Left lobe of liver (tissue), 2 donors: ENCODE results near the gene SAG. TPM values are rescaled to one million over a fixed set of nuclear protein-coding genes. Genes with fewer than 3 reads are reported as not detected.

ENCODE experiments used
- ATAC-seq: fragments of 200-7000 bp; cut with Tn5 transposase; one replicate; pipeline ENCODE4 v1.9.1; 2020; ENCODE audit warnings: mild to moderate bottlenecking, moderate library complexity
- DNase-seq: peaks from one replicate; pipeline ENCODE4 v3.0.0-alpha.2; 2020; ENCODE audit warnings: low spot score
- total RNA-seq: library from RNA; stranded (reverse); gene quantifications from one replicate; pipeline ENCODE4 v1.2.1, GENCODE V29; 2021
- donor health status: DM: no; HTN: no; CAD: no; lungs with moderate emphysema.
- donor health status: DM: no; HTN: yes; CAD: no.

Gene SAG
- not detected for total RNA-seq

DNA sequence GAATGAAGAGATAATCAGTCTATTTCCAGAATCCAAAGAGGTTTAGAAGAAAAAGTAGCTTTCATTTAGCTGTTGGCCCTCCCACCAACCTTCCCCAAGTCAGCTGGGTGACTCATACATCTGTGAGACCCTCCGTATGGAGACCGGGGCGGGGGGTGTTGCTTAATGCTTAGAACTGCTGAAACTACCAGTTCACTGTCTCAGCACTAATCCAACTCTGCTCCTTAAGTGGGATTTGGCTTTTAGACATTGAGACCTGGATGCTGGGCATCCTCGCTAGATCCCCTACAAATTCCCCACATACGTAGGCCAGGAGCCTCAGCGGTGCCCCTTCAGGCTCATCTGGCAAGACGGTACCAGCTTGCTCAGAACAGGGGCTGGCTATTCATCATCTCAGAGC is at the start of gene SAG:
TSS of gene SAG (plus strand) at position 252 of the 400 bp plus-strand sequence. CDS start 1,374 bp downstream, outside the sequence.
- no peak for ATAC-seq
- DNase-seq: no peak

DNA sequence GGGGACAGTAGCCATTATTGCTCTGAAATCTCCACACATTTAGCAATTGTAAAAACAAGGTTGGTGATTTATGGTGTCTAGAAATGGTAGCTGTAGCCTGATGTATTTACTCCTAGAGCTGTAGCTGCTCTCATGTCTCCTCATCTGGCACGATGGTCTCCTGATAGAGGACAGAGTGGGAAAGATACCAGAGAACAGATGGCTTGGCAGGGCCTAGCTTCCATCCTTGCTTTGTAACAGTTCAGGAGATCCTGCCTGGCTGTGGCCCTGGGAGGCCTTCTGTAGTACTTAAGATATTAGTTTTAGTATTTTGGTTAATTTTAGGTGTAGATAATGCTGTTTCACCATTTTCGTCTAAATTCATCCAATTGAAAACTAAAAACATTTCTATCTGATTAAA is 49.4 kb upstream of the SAG start:
- ATAC-seq (no peak), DNase-seq (no peak)

DNA sequence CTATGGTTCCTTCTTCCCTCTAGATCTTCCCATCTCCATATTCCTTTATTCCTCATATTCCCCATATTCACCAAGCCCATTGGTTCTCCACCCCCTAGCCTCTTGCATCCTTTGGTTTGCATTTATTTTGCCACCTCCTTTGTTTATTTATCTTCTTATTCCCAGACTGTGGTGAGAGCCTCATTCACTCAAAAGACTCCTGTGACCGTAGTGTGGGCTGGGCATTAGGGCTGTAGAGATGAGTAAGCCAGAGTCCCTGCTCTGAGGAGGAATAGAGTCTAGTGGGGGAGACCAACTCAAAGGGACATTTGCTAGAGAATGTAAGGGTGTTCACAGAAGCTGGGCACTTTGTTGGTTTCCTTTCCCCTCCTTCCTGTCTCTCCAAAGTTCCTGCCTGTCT is 47.9 kb upstream of the SAG start:
- no peak for DNase-seq
- no peak for ATAC-seq

DNA sequence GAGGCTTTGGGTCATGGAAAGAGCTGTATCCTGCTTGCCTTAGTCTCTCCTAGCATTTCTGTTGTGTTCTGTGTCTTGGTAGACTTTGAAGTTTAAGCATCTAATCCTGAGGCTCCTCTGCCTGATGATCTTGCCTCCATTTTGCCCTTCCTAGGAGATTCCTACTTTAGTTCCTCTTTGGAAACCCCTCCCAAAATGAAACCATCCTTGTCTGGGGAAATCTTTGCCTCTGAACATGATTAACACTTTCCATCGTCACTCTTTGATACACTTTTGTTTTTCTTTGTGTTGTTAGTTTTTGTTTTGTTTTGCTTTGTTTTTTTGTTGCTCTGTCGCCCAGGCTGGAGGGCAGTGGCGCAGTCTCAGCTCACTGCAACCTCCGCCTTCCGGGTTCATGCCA is 47.0 kb upstream of the SAG start:
- DNase-seq (no peak), ATAC-seq (no peak)

DNA sequence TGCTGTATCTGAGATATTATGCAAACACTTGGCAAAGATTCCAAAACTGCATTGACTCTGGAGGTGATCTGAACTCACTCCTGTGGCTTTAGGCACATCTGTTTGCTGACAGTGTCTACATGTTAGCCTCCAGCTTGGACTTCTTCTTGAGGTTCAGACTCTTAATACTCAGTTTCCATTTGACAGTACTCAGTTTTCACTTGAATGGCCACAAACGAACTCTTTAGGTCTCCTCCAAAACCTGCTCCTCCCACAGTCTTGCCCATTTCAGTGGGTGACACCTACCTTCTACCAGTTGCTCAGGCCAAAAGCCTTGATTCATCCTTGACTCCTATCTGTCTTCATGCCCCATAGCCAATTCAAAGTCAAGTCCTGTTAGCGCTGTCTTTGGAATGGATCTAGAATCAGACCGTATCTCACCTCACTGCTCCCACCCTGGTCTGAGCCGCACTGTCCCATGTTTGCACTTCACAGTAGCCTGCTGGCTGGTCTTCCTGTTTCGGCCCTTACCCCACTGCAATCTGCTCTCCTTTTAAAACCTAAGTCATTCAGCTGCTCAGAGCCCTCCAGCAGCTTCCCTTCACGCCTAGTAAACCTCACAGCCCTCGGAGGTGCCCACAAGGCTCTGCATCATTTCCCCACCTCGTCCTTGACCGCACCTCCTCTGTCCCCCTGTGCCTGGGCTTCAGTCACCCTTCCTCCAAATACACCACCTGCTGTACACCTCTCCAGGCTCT is 45.6 kb upstream of the SAG start:
- DNase-seq: no peak
- ATAC-seq: peak; percentile 32

DNA sequence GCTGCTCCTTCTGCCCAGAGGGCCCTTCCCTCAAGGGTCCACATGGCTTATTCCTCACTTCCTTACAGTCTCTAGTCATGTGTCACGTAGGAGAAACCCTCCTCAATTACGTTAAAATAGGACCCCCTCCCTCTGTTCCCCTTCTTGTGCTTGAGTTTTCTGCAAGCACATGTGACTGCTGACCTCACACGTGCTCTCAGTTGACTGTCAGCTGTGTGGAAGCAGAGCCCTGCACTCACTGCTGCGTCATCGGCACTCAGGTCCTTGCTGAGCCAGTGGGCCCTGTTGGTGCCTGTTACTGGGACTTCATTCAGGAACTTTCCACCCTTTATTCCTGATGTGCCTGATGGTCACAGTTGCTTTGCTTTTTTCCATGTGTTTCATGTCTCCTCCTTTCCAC is 45.1 kb upstream of the SAG start:
- DNase-seq: no peak
- ATAC-seq: no peak

DNA sequence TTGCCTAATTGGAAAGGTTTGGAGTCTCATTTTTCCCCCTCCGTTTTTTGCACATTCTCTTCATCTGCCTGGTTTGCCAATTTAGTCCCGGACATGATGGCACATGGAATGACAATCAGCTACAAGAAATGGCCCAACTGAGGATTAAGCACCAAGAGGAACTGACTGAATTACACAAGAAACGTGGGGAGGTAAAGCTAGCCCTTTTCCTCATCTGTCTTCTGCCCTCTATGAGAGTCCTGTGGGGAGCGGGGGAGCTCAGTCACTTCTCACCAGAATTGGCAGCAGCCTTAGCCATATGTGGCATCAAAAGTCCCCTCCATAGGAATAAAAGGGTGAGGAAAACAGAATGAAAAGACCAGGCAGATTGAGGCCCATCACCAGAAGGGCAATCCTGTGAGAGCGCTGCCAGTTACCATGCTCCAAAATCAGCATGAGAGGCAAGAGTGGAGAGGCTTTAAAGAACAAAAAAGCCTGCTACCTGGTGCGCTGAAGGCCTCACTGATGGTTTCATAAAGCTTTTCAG is 44.5 kb upstream of the SAG start:
- DNase-seq (no peak), ATAC-seq (no peak)

DNA sequence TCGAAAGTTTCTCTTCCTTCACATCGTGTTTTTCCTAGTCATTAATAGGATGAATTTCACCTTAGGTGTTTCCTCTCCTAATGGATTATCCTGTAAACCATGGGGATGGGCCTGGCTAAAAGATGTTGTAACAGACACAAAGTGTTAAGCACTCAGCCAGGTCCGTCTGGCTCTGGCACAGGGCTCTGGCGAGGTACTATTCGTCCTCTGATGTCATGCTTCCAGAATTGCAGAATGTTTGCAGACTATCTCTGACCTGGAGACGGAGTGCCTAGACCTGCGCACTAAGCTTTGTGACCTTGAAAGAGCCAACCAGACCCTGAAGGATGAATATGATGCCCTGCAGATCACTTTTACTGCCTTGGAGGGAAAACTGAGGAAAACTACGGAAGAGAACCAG is 42.9 kb upstream of the SAG start:
- DNase-seq (peak; percentile 87), ATAC-seq (peak; percentile 87)

DNA sequence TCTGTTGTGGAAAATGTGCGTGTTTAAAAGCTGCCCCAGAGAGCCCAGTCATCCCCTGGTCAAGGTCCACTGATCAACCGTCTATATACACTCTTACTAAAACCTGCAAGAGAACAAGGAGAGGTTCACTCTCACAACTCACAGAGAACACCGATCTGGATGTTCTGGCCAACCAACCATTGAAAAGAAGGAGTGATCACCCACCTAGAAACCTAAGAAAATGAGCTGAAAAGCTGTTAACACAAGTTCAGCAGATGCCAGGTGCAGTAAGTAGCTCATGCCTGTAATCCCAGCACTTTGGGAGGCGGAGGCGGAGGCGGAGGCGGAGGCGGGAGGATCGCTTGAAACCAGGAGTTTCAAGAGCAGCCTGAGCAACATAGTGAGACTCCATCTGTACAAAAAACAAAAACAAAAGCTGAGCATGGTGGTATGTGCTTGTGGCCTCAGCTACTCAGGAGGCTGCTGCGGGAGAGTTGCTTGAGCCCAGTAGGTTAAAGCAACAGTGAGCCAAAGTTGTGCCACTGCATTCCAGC is 41.7 kb upstream of the SAG start:
- ATAC-seq: peak; percentile 37
- DNase-seq: no peak

DNA sequence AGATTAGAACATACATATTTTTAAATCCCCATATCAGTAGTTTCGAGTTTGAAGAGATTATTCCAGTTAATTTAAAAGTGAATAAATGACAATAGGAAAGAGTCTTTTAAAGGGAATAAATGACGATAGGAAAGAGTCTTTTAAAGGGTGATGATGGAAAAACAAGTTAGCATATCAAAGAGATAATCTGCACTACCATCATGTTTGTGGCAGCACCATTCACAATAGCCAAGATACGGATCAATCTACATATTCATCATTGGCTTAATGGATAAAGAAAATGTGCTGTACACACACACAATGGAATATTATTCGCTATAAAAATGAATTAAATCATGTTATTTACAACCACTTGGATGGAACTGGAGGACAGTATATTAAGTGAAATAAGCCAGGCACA is 41.1 kb upstream of the SAG start:
- ATAC-seq: no peak
- DNase-seq: no peak

DNA sequence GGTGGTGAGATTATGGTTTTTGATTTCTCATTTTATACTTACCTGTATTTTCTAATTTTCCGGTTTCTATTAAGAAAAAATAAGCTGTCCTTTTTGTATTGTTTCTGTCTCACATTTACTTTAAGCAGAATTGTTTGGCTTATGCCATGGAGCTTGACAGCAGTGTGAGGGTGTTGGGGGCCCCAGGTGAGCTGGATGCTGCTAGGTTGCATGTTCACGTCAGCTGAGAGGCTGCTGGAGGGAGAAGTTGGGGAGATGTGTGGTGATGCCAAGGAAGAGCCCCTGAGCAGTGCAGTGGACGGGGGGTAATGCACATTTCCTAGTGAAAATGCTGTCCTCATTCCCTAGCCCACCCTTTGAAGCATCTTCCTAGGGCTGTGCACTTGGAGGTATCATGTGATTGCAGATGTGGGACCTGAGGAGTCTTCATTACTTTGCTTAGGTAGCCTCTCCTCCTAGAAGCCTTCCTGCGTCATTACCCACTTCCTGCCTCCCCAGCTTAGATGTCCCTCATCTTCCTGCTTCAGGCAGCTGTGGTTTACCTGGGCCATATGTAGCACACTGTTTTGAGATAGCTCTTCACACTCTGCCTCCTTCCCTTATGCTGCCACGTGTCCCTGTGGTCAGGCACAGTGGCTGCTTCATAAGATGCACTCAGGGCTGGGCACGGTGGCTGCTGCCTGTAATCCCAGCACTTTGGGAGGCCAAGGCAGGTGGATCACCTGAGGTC is 39.9 kb upstream of the SAG start:
- ATAC-seq (no peak), DNase-seq (no peak)

DNA sequence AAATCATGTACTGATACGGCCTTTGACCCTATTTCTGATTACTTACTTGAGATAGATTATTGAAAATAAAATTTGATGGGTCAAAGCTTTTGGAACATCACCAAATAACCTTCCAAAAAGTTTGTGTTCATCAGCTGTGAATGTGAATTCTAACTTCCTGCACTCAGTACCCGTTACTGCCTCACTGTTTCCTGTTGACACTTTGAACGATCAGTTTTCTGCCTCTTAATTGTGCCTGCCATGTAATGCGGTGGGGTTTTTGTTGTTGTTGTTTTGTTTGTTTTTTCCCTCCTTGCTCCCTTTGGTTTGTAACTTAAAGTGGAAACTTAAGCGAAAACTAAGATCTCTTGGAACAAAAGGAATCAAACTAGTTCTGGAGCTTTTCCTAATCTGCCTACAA is 37.2 kb upstream of the SAG start:
- no peak for ATAC-seq
- DNase-seq: no peak

DNA sequence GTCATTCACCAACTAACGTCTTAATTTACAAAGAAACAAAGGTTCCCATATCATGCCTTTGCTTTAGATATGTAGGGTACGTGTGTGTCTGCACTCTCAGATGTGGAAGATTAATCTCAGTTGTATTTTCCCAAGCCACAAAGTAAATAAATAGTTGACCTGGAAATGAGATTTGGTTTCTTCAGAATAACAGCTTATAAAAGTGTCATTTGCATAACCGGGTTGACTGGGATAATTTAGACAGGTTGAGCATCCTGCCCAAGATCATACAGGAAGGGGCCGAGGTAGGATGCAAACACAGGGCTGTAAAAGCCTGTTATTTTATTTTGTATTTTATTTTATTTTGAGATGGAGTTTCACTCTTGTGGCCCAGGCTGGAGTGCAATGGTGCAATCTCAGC is 36.7 kb upstream of the SAG start:
- ATAC-seq (no peak), DNase-seq (no peak)

DNA sequence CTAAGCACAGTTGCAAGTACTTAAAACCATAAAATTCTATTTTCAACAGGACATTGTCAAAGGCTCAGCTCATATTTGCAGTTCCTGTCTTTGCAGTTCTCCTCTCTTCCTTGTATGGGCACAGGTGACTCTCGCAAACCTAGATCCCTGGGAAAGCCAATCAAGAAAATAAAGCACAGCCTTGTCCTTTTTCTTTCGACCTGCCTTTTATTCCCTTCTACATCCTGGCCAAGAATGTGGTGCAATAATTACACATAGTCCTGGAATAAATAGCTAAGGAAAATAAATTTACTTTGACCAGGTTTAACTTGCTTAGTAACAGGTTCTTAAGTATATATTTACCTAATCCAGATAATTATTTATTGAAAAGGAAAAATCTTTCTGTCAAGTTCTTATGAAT is 35.9 kb upstream of the SAG start:
- ATAC-seq: peak; percentile 75

DNA sequence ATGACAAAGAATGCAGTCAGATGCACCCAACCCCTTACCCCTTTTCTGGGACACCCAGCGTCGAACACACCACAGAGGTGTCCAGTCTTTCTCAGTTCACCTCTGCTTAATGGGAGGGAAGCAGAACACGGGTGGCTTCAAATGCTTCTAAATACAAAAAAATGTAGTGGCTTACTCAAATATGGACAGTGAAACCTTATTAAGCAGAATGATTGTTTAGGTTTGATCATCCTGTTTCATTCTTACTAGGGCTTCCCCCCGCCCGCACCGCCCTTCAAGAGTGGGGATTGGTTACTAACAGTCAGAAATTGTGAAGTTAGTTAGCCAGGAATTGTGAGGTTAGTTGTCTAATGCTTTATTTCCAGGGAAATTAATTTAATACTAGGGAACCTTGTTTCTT is 34.5 kb upstream of the SAG start:
- DNase-seq (no peak), ATAC-seq (no peak)

More for the DNA sequence above, 35.9 kb upstream of the SAG start:
- DNase-seq: no peak

DNA sequence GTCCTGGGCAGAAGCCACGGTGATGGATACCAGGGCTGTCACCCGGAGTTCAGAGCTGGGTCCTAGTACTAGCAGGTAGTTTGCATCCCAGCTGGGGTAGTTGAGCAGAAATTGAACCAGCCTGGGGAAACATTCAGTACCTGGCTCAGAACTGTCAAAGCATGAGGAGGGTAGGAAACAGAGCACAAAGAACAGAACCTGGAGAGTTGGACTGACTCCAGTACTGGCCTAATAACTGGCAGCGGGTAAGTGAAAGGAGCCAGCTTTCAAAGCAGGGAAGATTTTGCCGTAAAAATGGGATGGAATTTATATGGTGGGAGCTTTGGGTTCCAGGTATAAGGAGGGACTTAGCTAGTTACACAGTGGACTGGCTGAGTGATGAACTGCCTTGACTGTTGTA is 32.4 kb upstream of the SAG start:
- ATAC-seq: peak; percentile 59

DNA sequence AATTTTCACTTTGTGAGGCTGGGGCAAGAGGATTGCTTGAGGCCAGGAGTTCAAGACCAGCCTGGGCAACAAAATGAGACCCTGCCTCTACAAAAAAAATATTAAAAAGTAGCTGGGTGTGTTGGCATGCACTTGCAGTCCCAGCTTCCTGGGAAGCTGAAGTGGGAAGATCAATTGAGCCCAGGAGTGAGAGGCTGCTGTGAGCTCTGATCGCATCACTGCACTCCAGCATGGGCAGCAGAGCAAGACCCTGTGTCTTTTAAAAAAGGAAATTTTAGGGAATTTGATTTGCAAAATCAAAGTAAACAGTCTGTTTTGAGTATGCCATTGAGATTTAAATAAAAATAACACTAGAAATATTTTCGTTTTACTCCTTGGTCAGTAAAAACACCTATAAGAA is 28.7 kb upstream of the SAG start:
- DNase-seq: no peak
- ATAC-seq: no peak

More for the DNA sequence above, 32.4 kb upstream of the SAG start:
- DNase-seq: no peak

DNA sequence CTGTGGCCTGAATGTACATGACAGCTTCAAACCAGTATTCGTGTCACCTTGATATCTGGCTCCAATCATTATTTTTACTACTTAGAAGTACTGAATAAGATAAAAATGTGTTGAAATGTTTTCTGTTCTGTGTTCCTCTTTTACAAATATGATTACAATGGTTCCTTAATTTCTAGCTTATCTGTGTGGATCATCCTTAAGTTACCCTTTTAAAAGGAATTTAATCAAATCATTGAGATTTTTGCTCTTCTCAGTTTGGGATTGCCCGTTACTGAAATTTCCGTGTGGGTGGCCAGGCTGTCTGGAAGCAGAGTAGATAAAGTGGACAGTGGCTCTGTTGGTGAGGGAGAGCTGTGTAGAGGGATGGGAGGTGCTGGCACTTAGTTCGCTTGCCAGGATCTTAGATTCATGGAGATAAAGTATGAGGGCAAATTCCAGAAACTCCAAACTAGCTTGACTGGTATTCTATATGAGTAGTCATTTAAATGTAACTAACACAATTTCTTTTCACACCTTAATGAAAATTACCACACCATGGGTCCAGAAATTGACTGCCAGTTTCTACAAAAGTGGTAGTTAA is 27.4 kb upstream of the SAG start:
- DNase-seq (no peak), ATAC-seq (peak; percentile 30)

DNA sequence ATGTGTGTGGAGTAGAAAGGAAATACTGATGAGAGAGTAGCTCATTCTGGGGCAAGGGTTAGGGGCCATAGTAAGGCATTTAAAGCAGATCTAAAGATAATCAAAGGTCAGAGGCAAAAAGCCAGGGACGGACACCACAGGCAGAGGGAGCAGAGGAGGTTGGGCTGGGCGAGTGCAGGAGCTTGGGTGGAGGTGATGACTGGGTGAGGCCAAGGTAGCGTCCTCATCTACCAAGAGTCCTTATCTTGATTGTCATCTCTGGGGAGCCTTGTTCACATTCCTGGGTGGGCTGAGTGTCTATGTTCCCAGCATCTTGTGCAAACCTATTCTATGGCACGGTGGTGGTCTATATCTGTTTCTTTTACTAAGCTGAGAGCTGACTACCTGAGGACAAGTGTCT is 26.1 kb upstream of the SAG start:
- no peak for ATAC-seq
- DNase-seq: no peak

DNA sequence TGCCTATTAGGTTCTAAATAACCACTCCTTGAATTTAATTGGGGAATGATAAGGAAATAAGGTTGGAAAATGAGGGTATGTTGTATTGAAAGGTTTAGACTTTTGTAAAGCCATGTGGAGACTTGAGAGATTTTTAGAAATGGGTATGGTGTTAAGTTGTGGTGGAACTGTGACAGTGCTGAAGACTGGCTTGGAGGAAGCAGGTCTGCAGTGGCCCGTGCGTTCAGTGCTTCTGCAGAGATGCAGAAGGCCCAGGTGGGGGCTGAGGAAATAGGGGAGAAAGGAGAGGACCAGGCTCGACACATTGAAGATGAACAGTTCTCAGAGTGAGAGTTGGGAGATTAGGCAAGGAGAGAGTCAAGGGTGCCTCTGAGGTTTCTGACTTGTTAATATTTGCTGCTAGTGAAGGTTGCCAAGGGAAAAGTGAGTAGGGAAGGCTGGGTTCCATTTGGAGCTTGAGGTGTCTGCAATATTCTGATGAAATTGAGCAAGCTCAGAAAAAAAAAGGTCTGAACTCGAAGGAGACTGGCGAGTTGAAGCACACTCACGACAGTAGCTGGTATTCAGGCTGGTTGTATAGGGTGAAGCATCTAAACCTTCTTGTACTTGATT is 25.5 kb upstream of the SAG start:
- no peak for ATAC-seq
- DNase-seq: no peak

DNA sequence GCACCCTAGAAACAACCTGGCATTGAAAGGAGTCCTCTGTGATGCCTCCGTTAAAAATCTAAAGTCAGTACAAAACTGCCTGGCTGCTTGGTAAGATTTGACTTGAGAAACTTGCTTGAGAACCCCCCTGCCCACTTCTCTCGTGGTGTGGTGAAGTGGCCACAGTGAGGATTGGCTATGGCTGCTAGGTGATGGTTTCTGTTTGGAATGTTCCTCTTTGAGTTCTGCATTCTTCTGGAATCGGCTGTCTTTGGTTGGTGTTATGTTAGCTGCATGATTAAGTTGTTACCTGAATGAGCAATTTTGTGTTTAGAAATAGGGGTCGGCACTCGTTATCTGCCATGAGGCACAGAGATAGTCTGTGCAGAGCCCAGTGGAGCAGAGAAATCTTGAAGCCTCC is 21.7 kb upstream of the SAG start:
- no peak for ATAC-seq

More for the DNA sequence above, 21.7 kb upstream of the SAG start:
- no peak for DNase-seq
